RPMI8226 (cell line): ENCODE results near the gene ROBO2.

Experiments used
- DNase-seq: peaks from one replicate; pipeline ENCODE4 v3.0.0-alpha.2; 2015

The ROBO2 gene

DNA sequence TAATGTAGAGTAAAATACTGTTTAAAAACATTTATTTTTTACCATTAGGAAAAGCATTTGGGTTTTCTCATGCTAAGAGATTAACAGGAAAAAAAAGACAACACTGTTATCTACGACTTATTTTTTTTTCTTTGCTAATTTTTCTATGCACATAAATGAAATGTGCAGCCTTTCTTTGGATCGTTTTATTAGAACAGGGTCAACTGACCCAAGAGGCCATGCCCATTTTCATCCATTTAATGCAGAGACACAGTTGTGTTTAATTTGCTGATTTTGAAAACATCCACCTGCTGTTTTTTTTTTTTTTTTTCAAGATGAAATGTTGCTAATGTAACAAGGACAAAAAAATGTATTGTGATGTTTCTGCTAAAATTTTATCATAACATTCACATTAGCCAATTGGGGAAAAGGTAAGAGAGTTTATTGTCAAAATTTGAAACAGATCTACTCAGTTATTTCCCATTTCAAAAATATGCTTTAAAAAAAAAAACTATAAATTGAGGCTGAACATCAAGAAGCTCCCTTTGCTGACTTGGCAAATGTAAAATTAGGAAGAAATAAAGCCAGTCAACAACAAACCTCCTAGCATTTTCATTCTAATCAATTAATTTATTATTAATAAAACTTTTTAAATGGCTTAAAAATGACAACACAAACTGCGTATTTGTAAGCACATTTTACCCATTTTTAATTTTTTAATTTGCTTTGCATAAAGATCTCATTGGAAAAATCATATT, 485.2 kb downstream of the ROBO2 start:
- no peak for DNase-seq

DNA sequence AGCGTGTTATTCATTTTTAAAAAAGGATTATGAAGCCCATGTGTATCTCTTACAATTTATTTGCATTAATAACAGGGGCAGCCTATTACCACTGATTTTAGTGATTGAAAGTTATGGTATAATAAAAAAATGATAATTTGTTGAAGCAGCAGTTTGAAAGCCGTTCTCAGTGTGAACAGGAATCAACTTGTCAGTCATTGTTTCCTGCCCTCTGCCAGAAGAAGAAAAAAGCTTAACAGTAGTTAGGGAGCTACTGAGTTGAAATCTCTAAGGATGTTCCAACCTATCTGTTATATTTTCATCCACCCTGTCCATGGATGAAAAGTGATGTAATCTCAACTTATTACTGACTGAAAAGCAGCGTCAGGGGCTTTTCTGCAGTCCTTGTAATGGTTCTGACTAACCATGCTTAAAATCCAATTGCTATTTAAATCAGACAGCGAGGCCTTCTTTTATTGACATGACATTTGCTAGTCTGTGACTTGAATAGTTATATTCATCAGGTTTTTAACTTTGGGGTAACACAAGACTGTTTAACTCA, 486.7 kb downstream of the ROBO2 start:
- DNase-seq: no peak

DNA sequence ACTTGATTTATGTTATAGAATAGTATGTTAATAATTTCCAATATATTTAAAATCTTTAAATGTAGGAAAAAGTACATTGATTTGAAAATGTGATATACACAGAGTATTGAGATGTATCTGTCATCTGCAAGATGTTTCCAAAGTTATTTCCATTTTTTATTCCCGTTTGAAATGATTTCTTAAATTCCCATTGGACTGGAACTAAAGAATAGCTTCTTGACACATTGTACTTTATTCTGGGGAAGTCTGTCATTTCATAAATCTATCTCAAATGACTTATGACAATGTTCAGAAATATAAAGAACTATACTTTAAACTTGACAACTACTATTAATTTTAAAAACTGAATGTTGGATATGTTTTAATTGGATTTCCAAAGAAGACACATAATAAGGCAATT, 489.6 kb downstream of the ROBO2 start:
- DNase-seq: no peak

DNA sequence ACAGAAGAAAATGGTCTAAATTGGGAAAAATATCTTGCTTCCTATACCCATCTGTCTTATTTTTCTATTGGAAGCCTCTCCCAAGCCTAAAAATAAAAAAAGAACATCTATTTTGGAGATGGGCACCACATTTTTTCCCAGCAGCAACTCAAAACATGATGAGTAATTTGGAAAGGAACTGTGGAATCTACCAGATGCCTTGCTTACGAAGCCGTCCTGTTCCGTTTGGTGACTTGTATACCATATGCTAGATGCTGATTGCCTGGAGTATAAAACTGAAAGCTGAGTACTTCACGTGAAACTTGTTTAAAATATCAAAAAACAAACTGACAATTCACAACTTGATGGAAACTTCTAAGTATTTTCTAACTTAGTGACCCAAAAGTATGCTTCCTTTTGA, 491.0 kb downstream of the ROBO2 start:
- no peak for DNase-seq

DNA sequence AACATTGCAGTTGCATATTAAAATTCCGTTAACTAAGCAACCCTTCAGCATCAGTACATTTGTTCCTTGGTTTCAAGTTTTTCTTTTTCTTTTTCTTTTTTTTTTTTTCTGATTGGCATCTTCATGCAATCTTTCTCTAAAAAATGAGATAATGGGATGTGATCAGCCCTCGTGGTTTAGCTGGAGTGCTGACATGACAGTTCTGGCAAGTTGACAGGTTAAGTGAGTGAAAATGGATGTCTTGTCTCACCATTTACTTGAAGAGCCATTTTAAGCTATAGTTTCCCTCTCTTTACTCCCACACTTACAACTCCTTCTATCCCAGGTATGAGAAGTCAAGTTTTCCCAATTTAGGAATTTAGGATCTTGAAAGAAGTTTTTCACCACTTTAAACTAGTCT, 495.2 kb downstream of the ROBO2 start:
- no peak for DNase-seq

DNA sequence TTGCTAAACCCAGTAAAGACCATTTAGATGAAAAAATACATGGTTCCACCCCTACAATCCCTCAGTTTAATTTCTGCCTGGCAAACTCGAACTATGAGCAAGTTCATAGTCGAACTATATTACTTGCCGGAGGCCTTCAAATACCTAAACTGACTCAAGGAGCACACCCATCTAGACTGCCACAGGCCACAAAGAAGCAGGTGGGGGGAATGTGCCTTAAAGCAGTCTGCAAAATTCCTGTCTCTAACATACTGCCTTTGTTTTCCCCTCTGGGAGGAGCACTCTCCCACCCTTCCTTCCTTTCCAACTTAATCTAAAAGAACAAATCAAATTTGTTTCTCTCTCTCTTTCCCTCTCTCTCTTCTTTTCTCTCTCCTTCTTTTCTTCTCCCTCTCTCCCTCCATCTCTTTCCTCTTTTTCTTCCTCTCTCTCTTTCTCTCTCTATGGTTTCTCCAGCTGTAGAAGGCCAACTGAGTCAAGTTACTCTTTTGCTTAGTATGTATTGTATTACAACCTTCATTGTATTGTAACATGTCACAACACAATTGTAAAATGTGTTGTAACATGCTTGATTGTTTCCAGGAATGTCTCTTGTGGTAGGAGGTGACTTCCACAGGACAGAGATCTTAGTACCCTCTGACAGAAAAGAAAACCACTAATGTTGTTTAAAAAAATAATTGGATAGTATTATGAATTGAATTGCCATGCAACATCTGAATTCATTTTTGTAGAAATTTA, 496.3 kb downstream of the ROBO2 start:
- DNase-seq: no peak

DNA sequence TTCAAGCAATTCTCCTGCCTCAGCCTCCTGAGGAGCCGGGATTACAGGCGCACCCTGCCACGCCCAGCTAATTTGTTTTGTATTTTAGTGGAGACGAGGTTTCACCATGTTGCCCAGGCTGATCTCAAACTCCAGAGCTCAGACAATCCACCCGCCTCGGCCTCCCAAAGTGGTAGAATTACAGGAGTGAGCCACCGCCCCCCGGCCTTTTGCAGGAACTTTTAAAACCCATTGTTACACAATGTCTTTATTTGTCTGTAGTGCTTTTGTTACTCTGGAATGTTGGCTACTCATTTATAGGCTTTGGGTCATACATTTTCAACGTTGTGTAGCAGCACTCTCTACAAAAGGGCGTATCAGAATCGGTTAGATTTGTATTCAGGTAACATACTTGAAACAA, 499.1 kb downstream of the ROBO2 start:
- no peak for DNase-seq

DNA sequence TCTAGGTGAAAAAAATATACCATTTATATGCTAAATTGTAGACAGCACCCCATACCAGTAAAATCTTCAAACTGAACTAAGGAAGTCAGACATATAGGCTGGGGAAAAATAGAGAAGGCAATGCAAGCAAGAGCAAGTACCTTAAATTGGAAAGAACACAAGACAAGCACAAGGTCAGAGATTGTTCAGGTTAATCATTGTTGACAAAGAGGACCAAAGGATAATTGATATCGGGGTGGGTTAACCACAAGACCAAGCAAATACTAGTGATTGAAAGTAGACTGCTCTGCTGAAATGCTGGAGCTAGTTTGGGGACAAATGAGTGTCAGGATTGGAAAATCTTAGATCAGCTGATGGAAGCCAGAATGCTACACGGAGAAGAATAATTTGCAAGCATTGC, 499.8 kb downstream of the ROBO2 start:
- DNase-seq: no peak

DNA sequence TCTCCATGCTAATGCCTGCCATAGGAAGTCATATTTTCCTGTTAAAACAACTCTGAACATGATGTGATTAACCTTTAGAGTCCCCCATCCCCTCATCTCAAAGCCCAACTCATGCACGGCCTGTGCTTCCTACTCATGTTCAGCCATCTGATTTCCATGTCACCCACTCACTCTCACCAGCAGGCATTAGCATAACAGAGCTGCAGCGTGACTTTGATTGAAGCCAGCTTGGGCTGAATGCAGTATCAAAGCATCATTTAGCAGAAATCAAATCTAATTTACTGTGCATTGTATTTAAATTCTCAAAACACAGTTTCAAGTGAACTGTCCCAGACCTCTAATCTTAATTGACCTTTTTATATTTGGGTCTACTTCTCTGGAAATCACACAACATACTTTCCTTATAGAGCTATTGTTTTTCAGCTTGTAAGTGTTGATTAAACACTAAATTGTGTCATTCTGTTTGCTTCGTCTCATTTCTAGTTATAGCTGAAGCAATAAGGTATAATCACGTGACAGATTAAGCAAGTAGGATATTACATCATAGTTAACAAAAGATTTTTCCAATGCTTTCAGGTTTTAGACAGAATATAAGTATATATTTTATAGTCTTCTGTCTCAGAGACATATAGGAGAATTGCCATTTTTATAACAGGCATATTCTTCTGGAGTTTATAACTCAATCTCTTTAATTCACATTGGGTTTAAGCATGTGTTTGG, 501.5 kb downstream of the ROBO2 start:
- DNase-seq: no peak

DNA sequence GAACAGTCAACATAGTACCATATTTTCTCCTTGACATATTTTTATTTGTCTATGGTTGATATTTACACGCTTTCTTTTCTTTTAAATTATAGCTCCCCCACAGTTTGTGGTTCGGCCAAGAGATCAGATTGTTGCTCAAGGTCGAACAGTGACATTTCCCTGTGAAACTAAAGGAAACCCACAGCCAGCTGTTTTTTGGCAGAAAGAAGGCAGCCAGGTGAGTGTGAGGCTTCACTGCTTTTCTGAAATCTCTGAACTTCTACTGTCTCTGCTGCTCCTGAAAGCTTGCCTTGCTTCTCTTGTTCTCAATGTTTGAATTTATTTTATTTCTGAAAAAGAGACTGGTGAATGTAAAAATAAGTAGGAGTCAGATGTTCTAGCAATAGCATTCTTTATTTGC, 506.3 kb downstream of the ROBO2 start:
- no peak for DNase-seq

DNA sequence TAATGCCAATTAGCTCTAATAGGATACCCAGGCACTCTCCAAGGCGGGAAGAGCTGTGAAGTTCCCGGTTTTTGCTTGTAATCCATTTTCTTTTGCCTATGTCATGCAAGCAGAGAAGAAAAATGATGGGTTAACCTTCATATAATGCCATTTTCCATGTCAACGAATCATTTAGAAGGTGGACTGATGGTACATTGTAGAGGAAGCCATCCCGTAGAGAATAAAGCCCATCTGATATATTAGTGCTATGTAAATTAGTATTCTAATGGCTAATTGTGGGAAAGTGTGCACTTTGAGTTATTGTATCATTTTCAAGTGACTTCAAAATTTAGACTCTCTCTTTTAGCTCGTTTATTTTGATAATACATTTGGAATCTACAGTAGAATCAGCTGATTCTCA, 509.1 kb downstream of the ROBO2 start:
- no peak for DNase-seq

DNA sequence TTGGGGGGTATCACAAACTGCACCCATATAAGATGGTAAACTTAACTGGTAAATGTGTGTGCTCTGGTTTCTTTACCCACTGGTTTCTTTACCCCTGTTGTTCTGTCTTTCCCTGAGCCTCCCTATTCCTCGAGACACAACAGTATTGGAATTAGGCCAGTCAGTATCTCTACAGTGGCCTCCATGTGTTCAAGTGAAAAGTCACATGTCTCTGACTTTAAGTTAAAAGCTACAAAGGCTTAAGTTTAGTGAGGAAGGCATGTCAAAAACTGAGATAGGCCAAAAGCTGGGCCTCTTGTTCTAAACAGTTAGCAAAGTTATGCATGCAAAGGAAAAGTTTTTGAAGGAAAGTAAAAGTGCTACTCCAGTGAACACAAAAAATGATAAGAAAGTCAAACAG, 513.3 kb downstream of the ROBO2 start:
- no peak for DNase-seq

DNA sequence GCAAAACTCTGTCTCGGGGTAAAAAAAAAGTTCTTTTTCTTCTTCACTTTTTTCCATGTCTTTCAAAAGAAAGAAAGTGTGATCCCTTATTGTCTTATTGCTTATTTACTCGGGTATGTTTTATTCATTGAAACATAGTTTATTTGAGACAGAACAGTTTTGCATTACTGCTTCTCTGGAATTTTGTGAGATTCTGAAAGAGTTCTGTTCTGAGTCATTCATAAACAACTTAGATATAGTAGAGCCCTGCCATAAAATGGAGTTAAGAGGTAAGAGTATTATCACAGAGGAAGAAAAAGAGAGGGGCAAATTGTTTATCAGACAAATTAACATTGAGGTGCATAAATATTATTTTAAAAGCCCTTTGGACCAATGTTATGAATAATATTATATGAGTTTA, 522.2 kb downstream of the ROBO2 start:
- DNase-seq: no peak

DNA sequence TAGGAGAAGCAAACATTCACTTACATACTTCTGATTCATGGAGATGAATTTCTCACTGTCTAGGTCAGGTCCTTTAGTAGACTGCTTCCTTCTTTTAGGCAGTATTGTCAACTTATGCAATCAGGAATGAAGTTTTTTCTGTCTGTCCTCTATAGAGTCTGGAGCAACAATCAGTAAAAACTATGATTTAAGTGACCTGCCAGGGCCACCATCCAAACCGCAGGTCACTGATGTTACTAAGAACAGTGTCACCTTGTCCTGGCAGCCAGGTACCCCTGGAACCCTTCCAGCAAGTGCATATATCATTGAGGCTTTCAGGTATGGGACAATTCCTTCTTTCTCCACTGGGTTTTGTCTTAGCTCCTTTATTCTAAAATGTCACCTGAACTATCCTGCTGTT, 523.1 kb downstream of the ROBO2 start:
- peak; percentile 13 for DNase-seq

DNA sequence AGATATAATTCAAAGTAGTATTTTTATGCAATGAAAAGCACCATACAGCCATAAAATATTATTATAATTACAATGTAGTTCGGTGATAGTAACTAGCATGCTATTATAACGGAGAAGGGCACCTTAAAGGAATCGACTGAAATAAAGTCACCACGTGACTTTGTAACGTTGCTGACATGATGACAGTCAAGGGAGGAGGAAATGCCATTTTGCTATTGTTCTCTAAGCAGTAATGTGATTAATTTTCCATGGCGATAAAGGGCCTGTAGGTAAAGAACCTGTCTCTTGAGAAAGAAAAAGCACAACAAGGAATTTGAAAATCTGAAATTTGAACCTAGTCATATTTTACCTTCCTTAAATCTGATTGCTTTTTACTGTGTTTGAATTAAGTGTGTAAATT, 526.2 kb downstream of the ROBO2 start:
- DNase-seq: no peak

DNA sequence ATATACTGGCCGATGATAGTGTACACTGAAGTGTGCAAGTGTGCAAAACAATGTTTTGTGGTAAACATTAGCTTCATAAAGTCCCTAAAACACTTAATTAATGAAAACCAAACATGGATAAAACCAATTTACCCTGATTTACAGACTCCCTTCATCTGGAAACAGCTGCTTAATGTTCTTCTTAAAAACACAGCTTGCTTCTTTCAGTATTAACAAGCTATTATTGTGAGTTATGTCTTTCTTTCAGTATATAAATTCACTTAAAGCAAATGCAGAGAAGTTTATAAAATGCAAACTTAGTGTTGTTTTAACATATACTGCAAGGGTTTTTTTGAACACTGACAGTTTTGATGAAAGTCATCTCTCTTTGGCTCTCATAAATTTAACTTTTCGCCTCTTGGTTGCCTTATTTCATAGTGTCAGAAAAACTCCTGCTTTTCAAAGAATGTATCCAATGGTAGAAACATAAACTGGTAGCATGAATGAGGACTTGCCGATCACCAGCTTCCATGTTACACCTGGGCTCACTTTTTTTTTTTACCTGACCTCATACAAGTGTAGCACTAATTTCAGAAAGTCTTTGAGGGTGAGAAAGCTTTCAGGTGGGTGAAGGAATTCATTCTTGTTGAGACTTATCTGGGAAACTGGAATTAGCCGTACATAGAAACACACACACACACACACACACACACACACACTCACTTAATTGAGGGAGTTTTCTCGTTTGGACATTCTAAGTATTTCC, 532.2 kb downstream of the ROBO2 start:
- DNase-seq: no peak

DNA sequence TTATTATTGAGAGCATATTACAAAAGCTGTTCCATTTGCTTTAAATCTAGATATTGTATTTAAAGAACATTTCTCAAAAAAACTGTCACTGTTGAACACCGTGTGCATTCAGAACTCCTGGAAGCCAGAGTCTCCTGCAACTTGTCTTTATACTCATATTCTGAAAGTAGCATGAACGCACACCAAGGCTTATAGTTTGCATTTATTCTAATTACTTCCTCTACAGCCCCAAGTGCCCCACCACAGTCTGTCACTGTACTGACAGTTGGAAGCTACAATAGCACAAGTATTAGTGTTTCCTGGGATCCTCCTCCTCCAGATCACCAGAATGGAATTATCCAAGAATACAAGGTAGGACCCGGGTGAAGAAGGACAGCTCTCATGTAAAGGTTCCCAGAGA, 537.4 kb downstream of the ROBO2 start:
- no peak for DNase-seq

DNA sequence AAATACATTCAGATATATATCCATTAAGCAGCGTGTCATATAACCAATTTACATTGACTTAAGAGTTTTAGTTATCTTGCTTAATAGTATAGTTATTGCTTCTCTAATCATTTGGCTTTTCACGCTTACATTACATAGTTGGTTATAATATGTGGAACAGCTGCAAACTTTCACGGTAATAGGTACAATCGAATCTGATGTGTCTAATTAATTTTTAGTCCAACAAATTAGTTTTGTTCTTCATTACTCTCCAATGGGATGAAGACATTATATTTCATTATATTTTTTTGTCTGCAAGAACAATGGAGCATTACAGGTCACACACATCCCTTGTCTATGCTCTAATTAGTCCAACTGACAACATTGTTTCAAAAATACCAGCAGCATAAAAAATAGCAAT, 546.3 kb downstream of the ROBO2 start:
- DNase-seq: no peak

DNA sequence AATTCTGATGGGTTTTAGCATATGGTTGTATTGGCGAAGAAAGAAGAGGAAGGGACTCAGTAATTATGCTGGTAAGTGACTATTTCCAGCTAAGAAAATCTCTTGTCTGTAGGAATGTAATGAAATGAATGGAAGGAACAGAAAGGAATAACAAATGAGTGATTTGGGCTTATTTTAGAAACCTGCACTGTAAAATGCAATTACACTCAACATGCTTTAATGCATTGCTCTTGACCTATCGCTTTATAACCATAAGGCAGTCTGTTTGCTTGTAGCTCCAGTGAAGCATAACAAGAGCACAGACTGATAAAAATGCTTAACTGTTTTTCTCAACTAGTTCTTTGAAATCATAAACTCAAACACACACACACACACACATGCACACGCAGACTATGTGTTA, 549.0 kb downstream of the ROBO2 start:
- DNase-seq: no peak

DNA sequence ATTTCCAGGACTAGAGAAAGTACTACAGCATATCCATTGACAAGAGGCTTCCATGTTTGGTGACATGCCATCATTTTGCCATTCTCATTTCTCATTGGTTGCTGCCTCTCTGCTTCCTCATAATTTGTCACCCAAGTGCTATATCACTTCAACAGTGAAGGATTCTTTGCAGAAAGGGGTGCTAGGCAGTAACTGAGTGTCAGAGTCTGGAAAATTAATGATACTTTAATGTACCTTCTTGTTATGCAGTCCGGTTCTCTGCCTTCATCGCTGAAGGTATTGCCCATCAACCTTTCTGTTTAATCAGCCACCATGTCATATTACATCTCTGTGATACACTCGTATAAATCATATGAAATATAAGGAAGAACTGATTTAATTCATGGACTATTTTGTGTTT, 550.3 kb downstream of the ROBO2 start:
- no peak for DNase-seq

DNA sequence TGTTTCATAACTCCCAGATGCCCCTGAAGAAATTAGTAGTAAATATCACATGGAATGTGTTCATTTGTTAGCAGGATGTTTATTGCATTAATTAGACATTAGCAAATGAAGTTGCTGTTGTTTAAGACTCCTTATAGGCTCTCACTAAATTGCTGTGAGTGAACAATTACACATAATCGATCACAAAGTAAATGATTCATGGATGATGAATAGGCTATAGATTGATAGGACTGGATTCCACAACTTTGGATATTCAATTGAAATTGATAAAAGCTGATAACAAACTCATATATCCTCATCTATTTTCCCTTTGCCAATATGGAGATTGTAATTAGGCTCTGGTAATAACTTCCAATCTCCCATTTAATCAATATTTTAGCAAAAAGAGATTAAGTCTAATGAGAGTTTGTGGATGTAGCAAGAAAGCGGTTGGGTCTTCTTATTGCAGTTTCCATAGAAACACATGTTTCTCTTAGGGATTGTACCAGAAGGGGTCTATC, 555.5 kb downstream of the ROBO2 start:
- no peak for DNase-seq

DNA sequence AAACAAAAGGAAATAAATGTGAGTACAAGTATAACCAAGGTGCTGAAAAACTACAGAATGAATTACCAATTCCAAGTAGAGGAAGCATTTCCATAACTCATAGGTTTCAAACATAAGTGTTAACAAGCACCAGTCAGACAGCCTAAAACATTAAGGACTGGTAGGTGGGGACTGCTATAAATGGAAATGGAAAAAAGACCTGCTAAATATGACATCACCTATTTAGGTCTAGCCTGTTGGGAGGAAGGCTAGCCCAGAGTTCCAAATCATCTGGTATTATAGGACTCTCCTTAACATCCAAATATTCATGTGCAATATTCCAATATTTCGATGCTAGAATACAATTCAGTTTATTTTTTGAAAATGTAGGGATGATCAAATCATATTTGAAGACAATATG, 560.0 kb downstream of the ROBO2 start:
- no peak for DNase-seq

DNA sequence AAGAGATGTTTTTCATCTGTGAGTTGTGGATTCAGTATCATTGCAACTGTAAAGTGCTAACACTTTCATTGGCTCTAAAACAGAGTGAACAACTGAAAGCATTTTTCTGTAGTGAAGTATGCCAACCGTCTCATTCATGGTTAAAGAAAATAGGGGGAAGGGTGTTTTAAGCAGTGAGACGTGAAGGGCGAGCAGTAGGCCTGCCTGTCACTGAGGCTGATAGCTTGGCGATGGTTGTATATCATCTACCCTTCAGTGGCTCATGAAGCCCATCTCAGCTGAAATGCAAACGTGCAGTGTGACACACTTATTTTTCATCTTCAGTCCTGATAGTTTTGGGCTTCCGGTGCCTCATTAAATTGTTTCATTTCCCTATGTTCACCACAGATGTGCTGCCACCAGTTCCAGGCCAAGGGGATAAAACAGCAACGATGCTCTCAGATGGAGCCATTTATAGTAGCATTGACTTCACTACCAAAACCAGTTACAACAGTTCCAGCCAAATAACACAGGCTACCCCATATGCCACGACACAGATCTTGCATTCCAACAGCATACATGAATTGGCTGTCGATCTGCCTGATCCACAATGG, 562.0 kb downstream of the ROBO2 start:
- peak; percentile 10 for DNase-seq
